ENCODE data around the gene CHD2. TPM values are rescaled to one million over a fixed set of nuclear protein-coding genes. Genes with fewer than 3 reads are reported as not detected.

CHD2 gene
- total RNA-seq (10 to 100 TPM; 70.5 to 90.2 TPM), polyA plus RNA-seq (10 to 100 TPM; 13.9 to 28.3 TPM)

GRCh38 chr15:92899948-92900730 is at the start of gene CHD2:
TSS of gene CHD2 (plus strand) at chr15:92900324. CDS start at chr15:92901238, 914 bp downstream.
- Histone ChIP-seq H3K4me1 (ENCODE audit: control insufficient read depth in 4 of 4, insufficient read depth in 4 of 4, low read length in 3 of 4) (peaks cover 0 to 12% (median 6%) of the 10 kb centered on the region in 4 donors), H3K4me3 (ENCODE audit: low read depth in 1 of 3, low read length in 3 of 3) (peak within 1 kb of the TSS; percentile 60 to 90 (median 87)), H3K9ac (ENCODE audit: low read depth in 1 of 2, low read length in 2 of 2) (peak within 1 kb of the TSS; percentile 98 to 99), H3K27ac (ENCODE audit: low read depth in 1 of 2, low read length in 2 of 2) (peak within 1 kb of the TSS; percentile 97 to 98), H3K36me3 (ENCODE audit: control insufficient read depth in 4 of 4, insufficient read depth in 3 of 4, low read depth in 1 of 4, low read length in 3 of 4) (peaks cover 0 to 15% (median 9%) of the 10 kb centered on the region in 4 donors), H3K27me3 (ENCODE audit: control insufficient read depth in 4 of 4, insufficient read depth in 4 of 4, low read length in 3 of 4) (no peaks in the 10 kb centered on the region), H3K9me3 (ENCODE audit: control insufficient read depth in 4 of 4, low read length in 3 of 4) (no peaks in the 10 kb centered on the region)
- WGBS, result under 1% methylated on average over 15 of the region's 15 CpGs
- TF ChIP-seq EGR1 (IDR thresholded peaks at IDR 0.05; ENCODE audit: low read depth in 2 of 2), result no peak
- peak; percentile 14 to 16 for TF ChIP-seq RAD21 (IDR thresholded peaks at IDR 0.05)
- no peak for TF ChIP-seq JUND (IDR thresholded peaks at IDR 0.05)
- peak; percentile 42 for TF ChIP-seq SP1 (IDR thresholded peaks at IDR 0.05)
- peak; percentile 98 for TF ChIP-seq TAF1 (conservative IDR thresholded peaks at IDR 0.05)
- TF ChIP-seq, protein P1, sequence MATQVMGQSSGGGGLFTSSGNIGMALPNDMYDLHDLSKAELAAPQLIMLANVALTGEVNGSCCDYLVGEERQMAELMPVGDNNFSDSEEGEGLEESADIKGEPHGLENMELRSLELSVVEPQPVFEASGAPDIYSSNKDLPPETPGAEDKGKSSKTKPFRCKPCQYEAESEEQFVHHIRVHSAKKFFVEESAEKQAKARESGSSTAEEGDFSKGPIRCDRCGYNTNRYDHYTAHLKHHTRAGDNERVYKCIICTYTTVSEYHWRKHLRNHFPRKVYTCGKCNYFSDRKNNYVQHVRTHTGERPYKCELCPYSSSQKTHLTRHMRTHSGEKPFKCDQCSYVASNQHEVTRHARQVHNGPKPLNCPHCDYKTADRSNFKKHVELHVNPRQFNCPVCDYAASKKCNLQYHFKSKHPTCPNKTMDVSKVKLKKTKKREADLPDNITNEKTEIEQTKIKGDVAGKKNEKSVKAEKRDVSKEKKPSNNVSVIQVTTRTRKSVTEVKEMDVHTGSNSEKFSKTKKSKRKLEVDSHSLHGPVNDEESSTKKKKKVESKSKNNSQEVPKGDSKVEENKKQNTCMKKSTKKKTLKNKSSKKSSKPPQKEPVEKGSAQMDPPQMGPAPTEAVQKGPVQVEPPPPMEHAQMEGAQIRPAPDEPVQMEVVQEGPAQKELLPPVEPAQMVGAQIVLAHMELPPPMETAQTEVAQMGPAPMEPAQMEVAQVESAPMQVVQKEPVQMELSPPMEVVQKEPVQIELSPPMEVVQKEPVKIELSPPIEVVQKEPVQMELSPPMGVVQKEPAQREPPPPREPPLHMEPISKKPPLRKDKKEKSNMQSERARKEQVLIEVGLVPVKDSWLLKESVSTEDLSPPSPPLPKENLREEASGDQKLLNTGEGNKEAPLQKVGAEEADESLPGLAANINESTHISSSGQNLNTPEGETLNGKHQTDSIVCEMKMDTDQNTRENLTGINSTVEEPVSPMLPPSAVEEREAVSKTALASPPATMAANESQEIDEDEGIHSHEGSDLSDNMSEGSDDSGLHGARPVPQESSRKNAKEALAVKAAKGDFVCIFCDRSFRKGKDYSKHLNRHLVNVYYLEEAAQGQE (IDR thresholded peaks at IDR 0.05), result peak; percentile 95
- TF ChIP-seq HNF4A (conservative IDR thresholded peaks at IDR 0.05), result no peak
- peak; percentile 98 for TF ChIP-seq YY1 (IDR thresholded peaks at IDR 0.05)
- peak; percentile 36 to 60 for TF ChIP-seq GABPA (IDR thresholded peaks at IDR 0.05 in 1 of 2, conservative IDR thresholded peaks at IDR 0.05 in 1 of 2)
- DNase-seq (ENCODE audit: low spot score), result peak; percentile 84

DNA sequence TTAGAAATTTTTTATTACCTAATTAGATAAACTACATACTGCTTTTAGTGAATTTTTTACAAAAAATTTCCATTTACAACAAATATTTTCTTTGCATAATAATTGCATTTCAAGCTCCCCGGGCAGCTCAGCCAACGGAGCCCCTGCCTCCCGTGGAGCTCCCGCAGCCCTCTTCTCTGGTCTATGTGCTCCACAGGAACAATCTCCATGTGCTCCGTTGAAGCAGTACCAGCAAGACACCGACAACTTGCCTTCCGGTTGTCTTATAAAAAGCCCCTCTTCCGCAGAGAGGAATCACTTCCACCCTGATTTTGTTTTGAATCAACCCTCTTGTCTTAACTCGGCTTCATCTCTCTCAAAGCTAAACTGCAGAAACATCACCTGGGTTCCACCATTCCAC is 46.9 kb upstream of the CHD2 start:
- H3K27me3 ChIP-seq (ENCODE audit: control insufficient read depth in 4 of 4, insufficient read depth in 4 of 4, low read length in 3 of 4), result no peaks in the 10 kb centered on the region
- no peak for DNase-seq (ENCODE audit: low spot score)
- H3K9me3 ChIP-seq (ENCODE audit: control insufficient read depth in 4 of 4, low read length in 3 of 4), result no peaks in the 10 kb centered on the region
- no peaks in the 10 kb centered on the region for H3K4me1 ChIP-seq (ENCODE audit: control insufficient read depth in 4 of 4, insufficient read depth in 4 of 4, low read length in 3 of 4)
- no peaks in the 10 kb centered on the region for H3K36me3 ChIP-seq (ENCODE audit: control insufficient read depth in 4 of 4, insufficient read depth in 3 of 4, low read depth in 1 of 4, low read length in 3 of 4)
- no peak overlapping the region for H3K27ac ChIP-seq (ENCODE audit: low read depth in 1 of 2, low read length in 2 of 2)
- 82% methylated on average over 9 of the region's 9 CpGs for WGBS
- H3K9ac ChIP-seq (ENCODE audit: low read depth in 1 of 2, low read length in 2 of 2), result no peak overlapping the region
- H3K4me3 ChIP-seq (ENCODE audit: low read depth in 1 of 3, low read length in 3 of 3), result no peak overlapping the region
- no peak for TF ChIP-seq CTCF (IDR thresholded peaks at IDR 0.05; ENCODE audit: low read depth, low read length, missing input control)
- TF ChIP-seq HNF4A (conservative IDR thresholded peaks at IDR 0.05), result no peak
- TF ChIP-seq RAD21 (IDR thresholded peaks at IDR 0.05), result no peak
- TF ChIP-seq SP1 (IDR thresholded peaks at IDR 0.05), result no peak
- no peak for TF ChIP-seq MAX (IDR thresholded peaks at IDR 0.05)
- TF ChIP-seq, protein P1 (IDR thresholded peaks at IDR 0.05), result no peak
- TF ChIP-seq JUND (IDR thresholded peaks at IDR 0.05), result no peak
- no peak for TF ChIP-seq NR2F2 (IDR thresholded peaks at IDR 0.05)
- no peak for TF ChIP-seq FOXA2 (IDR thresholded peaks at IDR 0.05)
- TF ChIP-seq FOXA1 (IDR thresholded peaks at IDR 0.05), result no peak
- no peak for TF ChIP-seq ATF3 (IDR thresholded peaks at IDR 0.05)
- no peak for TF ChIP-seq ZBTB33 (IDR thresholded peaks at IDR 0.05)
- no peak for TF ChIP-seq YY1 (IDR thresholded peaks at IDR 0.05)
- TF ChIP-seq TAF1 (conservative IDR thresholded peaks at IDR 0.05), result no peak
